SW 1271 (cell line): ENCODE results near the gene FAF1.
"Not testable (repeated sequence)": the region's sequence is repeated elsewhere in the genome, so short reads cannot be mapped to it uniquely, and the experiment has no call there.

Experiments
- DNase-seq, 2 experiments: peaks; one replicate each; lab custom pipeline; 2025; lab: John Stamatoyannopoulos, UW

FAF1 gene

GRCh38 chr1:50910356-50910755, 49.7 kb downstream of the FAF1 start:
- not testable (repeated sequence) for DNase-seq

DNA sequence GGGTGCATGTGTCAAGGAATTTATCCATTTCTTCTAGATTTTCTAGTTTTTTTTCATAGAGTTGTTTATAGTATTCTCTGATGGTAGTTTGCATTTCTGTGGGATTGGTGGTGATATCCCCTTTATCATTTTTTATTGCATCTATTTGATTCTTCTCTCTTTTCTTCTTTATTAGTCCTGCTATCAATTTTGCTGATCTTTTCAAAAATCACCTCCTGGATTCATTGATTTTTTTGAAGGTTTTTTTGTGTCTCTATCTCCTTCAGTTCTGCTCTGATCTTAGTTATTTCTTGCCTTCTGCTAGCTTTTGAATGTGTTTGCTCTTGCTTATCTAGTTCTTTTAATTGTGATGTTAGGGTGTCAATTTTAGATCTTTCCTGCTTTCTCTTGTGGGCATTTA, 52.5 kb downstream of the FAF1 start:
- not testable (repeated sequence) for DNase-seq

DNA sequence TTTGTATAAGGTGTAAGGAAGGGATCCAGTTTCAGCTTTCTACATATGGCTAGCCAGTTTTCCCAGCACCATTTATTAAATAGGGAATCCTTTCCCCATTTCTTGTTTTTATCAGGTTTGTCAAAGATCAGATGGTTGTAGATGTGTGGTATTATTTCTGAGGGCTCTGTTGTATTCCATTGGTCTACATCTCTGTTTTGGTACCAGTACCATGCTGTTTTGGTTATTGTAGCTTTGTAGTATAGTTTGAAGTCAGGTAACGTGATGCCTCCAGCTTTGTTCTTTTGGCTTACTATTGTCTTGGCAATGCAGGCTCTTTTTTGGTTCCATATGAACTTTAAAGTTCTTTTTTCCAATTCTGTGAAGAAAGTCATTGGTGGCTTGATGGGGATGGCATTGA, 54.0 kb downstream of the FAF1 start:
- DNase-seq = not testable (repeated sequence)

GRCh38 chr1:50902419-50902818, 57.6 kb downstream of the FAF1 start:
- no peak for DNase-seq

- no peak for DNase-seq
Measured at GRCh38 chr1:50901872-50902271, 58.2 kb downstream of the FAF1 start.

DNA sequence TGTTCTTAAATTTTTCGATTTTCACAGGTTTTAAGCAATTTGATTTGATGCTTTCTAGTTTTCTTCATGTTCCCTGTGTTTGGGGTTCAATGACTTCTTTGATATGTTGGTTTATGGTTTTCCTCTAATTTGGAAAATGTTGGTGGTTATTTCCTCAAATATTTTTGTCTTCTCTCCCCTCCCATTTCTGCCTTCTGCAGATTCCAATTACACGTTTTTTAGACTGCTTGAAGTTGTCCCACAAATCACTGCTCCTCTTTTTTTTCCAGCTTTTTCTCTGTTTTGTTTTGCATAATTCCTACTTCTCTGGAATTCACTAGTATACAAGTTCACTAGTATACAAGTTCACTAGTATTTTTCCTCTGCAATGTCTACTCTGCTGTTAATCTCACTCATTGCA, 61.3 kb downstream of the FAF1 start:
- DNase-seq = no peak

DNA sequence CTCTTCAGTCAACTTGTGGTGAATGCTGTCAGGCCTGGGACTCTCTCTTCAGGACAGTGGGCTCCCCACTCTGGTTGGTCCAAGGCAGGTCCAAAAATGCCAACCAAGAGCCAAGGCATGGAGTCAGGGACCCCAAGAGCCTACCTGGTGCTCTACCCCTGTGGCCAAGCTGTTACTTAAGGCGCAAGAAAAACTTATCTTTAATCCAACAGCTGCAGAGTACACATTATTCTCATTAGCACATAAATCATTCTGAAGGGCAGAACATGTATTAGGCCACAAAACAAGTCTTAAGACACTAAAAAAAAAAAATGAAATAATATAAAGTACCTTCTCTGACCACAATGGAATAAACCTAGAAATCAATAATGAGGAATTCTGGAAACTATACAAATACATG, 65.7 kb downstream of the FAF1 start:
- no peak for DNase-seq

DNA sequence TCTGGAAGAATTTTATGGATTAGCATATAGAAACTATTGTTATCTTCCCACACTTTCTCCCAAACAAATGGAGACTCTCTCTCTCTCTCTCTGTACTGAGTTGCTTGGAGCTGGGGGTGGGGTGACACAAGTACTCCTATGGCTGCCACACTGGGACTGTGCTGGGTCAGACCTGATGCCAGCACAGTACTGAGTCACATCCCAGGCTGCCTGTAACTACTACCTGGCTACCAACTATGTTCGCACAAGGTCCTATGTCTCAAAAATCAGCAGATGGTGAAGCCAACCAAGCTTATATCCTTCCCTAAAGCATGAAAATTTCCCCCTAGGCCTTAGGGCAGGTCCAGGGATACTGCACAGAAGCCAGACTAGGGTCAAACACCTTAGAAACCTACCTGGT, 66.6 kb downstream of the FAF1 start:
- DNase-seq = no peak

GRCh38 chr1:50887555-50887954, 72.5 kb downstream of the FAF1 start:
- not testable (repeated sequence) for DNase-seq

DNA sequence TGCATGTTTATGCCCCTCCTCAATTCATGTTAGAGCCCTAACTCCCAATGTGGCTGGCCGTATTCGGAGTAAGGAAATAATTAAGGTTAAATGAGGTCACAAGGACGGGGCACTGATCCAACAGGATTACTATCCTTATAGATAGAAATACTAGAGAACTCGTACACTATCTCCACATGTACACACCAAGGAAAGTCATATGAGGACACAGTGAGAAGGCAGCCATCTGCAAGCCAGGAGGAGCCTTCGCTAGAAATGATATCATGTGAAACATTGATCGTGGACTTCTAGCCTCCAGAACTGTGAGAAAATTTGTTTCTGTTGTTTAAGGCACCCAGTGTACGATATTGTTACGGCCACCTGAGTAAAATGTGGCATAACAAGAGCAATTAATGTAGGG, 79.7 kb downstream of the FAF1 start:
- DNase-seq = no peak

GRCh38 chr1:50879137-50879536, 80.9 kb downstream of the FAF1 start:
- DNase-seq = no peak

DNA sequence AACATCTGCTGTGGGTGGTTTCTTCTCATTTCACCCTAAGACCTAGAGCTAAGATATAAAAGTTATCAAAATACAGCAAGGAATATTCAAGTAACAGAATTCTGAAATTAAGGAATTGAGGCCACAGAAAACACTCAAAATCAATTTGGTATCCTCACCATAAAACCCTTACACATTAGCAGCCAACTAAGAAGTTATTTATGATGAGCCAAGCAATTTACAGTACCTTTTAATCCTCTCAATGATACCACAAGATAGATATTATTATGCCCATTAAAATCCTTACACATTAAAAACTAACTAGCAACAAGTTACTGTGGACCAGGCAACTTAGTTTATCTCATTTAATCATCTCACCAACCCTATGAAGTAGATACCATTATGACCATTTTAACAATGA, 81.6 kb downstream of the FAF1 start:
- DNase-seq = no peak

DNA sequence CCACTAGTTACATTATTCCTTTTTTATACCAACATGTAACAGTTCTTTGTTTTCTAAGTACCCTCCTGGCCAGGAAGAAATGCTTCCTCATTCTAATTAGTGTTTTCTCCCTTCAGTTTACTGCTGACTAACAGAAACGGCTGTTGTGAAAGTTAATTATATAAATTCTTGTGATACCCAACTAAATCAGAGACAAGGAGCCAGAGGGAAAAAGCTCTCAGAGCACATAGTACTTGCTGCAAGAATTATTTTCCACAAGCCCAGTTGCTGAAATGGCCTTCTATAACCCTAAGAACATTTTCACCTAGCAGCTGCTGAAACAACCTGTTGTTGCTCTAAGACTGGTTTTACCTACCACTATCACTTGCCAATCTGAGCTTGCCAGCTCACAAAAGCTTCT, 82.4 kb downstream of the FAF1 start:
- DNase-seq = no peak

GRCh38 chr1:50873458-50874187, 86.4 kb downstream of the FAF1 start:
- peak in 1 of 2 experiments; percentile 7 for DNase-seq

- not testable (repeated sequence) for DNase-seq
Measured at GRCh38 chr1:50864845-50865244, 95.2 kb downstream of the FAF1 start.

- no peak for DNase-seq
Measured at GRCh38 chr1:50861772-50862171, 98.3 kb downstream of the FAF1 start.

- no peak for DNase-seq
Measured at GRCh38 chr1:50860702-50861101, 99.4 kb downstream of the FAF1 start.

DNA sequence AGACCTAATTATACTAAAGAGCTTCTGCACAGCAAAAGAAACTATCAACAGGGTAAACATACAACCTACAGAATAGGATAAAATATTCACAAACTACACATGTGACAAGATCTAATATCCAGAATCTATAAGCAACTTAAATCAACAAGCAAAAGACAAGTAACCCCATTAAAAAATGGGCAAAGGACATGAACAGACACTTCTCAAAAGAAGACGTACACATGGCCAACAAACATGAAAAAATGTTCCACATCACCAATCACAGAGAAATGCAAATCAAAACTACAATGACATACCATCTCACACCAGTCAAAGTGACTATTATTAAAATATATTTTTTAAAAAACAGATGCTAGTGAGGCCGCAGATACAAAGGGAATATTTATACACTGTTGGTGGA, 99.8 kb downstream of the FAF1 start:
- DNase-seq = no peak

- no peak for DNase-seq
Measured at GRCh38 chr1:50859657-50860056, 100.4 kb downstream of the FAF1 start.

DNA sequence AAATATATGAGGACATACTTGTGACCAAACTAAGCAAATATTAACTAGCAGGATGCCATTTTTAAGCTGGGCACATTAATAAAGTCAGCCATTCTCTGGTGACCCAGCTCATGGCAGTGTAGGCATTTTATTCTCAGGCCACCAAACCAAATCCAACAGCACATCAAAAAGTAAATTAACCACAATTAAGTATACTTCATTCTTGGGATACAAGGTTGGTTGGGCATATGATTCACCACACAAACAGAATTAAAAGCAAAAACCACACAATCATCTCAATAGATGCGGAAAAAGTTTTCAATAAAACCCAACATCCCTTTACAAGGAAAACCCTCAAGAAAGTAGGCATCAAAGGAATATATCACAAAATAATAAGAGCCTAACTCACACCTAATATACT, 101.3 kb downstream of the FAF1 start:
- DNase-seq = no peak

DNA sequence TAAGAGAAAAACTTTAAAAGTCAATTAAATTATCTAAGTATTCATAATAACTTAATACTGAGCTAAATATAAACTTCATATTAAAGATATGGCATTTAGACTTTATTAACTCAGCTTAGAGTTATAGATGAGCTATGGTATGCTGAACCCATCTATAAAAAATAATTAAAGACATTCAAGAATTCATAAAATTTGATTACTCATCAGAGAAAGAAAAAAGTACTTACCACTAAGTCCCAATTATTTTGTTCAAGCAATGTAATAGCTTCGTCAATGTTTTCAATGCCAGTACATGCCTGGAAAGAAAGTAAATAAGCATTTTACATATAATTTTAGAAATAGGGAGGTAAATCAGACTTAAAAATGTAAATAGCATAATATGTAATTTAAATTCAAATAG, 102.4 kb downstream of the FAF1 start:
- DNase-seq = no peak

DNA sequence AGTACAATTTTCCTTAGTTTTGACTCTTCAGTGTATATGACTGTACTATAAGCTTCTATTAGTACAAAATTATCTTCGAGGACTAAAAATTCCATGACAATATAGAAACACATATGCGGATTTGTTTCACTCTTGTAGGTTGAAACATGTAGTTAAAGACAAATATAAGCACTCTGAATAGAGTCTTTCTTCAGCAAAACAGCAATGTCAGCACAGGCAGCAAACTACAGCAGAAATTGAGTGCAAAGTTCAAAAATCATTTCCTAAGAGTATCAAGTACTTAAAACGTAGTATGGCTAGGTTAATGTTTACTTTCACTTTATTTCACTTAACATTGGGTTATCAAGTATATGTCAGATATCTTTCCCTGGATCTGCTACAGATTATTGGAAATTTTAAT, 106.7 kb downstream of the FAF1 start:
- DNase-seq = no peak

- DNase-seq = no peak
Measured at GRCh38 chr1:50852889-50853288, 107.2 kb downstream of the FAF1 start.

DNA sequence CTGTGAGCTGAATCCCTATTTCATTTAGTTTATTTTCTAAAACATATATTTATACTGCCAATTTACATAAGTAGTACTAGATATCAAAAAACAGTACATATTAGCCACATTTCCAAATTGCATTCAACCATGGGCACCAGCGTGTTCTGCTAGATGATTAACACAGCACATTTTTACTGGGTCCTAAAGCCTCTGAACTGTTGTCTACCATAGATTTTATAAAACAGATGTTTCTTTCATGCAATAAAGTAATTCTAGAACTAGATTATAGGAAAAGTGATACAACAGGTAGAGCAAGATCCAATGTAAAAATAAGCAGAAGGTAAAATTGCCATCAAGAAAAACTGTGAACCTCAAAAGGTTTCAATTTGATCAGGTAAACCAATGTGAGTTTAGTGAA, 108.6 kb downstream of the FAF1 start:
- DNase-seq = no peak
